Activated CD4-positive, alpha-beta T cell treated with anti-CD3 and anti-CD28 coated beads for 36 hours (primary cell): ENCODE measurements around the gene ALG12. TPM values are rescaled to one million over a fixed set of nuclear protein-coding genes. Genes with fewer than 3 reads are reported as not detected.

Experiments used
- ATAC-seq: fragments of 200-7000 bp; cut with Tn5 transposase; one replicate; pipeline ENCODE4 v1.10.0; 2021; ENCODE audit warnings: mild to moderate bottlenecking, moderate library complexity
- CTCF ChIA-PET: fragments of 350-600 bp; sonication (Branson Sonifier 250); formaldehyde crosslinking; loops from one replicate; lab custom pipeline; 2021; ENCODE audit warnings: antibody characterized with exemption; lab: Charles Lee
- POLR2A ChIA-PET: fragments of 350-600 bp; sonication (Branson Sonifier 250); formaldehyde crosslinking; loops from one replicate; lab custom pipeline; 2021; ENCODE audit warnings: antibody characterized with exemption, inconsistent platforms; lab: Charles Lee
- DNase-seq: peaks from one replicate; pipeline ENCODE4 v3.0.0-alpha.2; 2020
- H3K27ac Mint-ChIP-seq: one replicate; pipeline ENCODE4 v1.8.0; 2021; ENCODE audit warnings: mixed read lengths
- H3K27me3 Mint-ChIP-seq: one replicate; pipeline ENCODE4 v1.8.0; 2021; ENCODE audit warnings: mixed read lengths
- H3K36me3 Mint-ChIP-seq: one replicate; pipeline ENCODE4 v1.8.0; 2021; ENCODE audit warnings: low read depth, mixed read lengths
- H3K4me1 Mint-ChIP-seq: one replicate; pipeline ENCODE4 v1.8.0; 2021; ENCODE audit warnings: mixed read lengths
- H3K4me3 Mint-ChIP-seq: one replicate; pipeline ENCODE4 v1.8.0; 2021; ENCODE audit warnings: mild to moderate bottlenecking, moderate library complexity, mixed read lengths
- H3K9me3 Mint-ChIP-seq: one replicate; pipeline ENCODE4 v1.8.0; 2021; ENCODE audit warnings: low read depth, mixed read lengths
- intact Hi-C, 2 experiments: fragments of 100-400 bp; cut with DNase I in 1 of 2; cut with micrococcal nuclease in 1 of 2; formaldehyde crosslinking; loops; one replicate each; pipeline versions ENCODE4 v1.14.2 to v1.15.1; 2022 to 2024; cut with DNase I, micrococcal nuclease
- total RNA-seq, 2 experiments: library from RNA; stranded (reverse); gene quantifications; one replicate each; pipeline ENCODE4 v1.2.3, GENCODE V29; 2021

Gene ALG12
- total RNA-seq, 2 experiments from 2014 or later, result 13.6 to 13.7 TPM

- Mint-ChIP-seq H3K9me3 (peaks cover 30% of the 10 kb centered on the region), H3K4me3 (peak overlapping the region; percentile 16), H3K27me3 (no peaks in the 10 kb centered on the region), H3K36me3 (peaks cover 64% of the 10 kb centered on the region), H3K4me1 (peaks cover 50% of the 10 kb centered on the region), H3K27ac (peak overlapping the region; percentile 63)
- DNase-seq, result no peak
- peak; percentile 65 for ATAC-seq
- intact Hi-C loops, result loop anchor here (5.0 kb wide), 1 partner anchor 43 kb away; the partner anchor contains the start of gene BRD1 (in 2 of the 2)
- ChIA-PET CTCF (no interaction called here), POLR2A (interaction anchor here (0.7 kb wide), 1 partner anchor 33 kb away, joined by 3 read pairs; no protein-coding TSS in a partner anchor)
Measured at GRCh38 chr22:49869845-49870712, 48.2 kb downstream of the ALG12 start.

- no peaks in the 10 kb centered on the region for H3K27me3 Mint-ChIP-seq
- DNase-seq (no peak), ATAC-seq (no peak)
- H3K36me3 Mint-ChIP-seq, result peaks cover 59% of the 10 kb centered on the region
- peaks cover 49% of the 10 kb centered on the region for H3K4me1 Mint-ChIP-seq
- intact Hi-C loops, result loop anchor here (5.0 kb wide), 1 partner anchor 42 kb away; the partner anchor contains the start of gene BRD1 (in 2 of the 2)
- peaks cover 30% of the 10 kb centered on the region for H3K9me3 Mint-ChIP-seq
- no peak overlapping the region for H3K4me3 Mint-ChIP-seq
- CTCF ChIA-PET, result interaction anchor here (1.9 kb wide), 1 partner anchor 12 kb away, joined by 5 read pairs; no protein-coding TSS in a partner anchor
- H3K27ac Mint-ChIP-seq, result no peak overlapping the region
- POLR2A ChIA-PET, result no interaction called here
Measured at GRCh38 chr22:49869086-49869830, 49.0 kb downstream of the ALG12 start.

DNA sequence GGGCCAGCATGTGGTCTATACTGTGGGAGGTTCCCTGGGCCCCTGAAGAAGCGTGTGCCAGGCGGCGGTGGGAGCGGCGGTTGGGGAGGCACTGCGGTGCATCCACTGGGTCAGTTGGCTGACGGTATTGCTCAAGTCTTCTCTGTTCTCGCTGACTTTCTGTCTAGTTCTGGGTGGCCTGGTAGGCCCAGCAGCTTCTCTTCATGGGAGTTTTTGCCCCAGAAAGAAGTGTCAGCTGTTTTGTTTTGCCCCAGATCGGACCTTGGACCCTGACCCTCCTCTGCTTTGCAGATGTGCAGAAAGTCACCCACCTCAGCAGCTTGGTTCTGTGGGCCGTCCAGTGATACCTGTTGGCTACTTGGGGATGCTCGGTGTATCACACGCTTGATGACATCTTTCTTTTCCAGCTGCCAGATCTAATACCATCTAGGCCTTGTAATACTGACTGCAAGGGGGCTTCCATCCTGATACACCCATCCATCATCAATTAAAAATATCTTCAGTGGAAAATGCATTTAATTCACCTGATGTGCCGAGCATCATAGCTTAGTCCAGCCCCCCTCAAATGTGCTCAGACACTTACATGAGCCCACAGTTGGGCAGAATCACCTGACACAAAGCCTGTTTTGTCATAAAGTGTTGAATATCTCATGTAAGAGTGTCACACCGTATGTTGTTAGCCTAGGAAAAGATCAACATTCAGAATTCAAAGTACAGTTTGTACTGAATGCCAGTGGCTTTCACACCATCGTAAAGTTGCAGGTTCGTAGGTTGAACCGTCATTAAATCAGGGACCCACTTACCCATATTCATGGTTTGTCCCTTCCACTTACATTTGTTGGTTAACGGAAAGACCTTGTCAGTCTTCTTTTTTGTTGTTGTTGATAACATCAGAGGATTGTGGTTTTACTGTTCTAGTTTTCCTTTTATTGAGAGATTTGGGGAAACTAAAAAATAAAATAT, 50.7 kb downstream of the ALG12 start:
- Mint-ChIP-seq H3K4me1 (peaks cover 54% of the 10 kb centered on the region), H3K27ac (peak overlapping the region; percentile 60), H3K27me3 (no peaks in the 10 kb centered on the region), H3K4me3 (no peak overlapping the region), H3K9me3 (peaks cover 30% of the 10 kb centered on the region), H3K36me3 (peaks cover 54% of the 10 kb centered on the region)
- ChIA-PET POLR2A (no interaction called here), CTCF (interaction anchor here (1.4 to 1.9 kb wide), 2 partner anchors 8 to 10 kb away, joined by 4 to 5 read pairs; no protein-coding TSS in a partner anchor)
- intact Hi-C loops, result loop anchor here (5.0 kb wide), 1 partner anchor 40 kb away; the partner anchor contains the start of gene BRD1 (in 2 of the 2)
- DNase-seq (no peak), ATAC-seq (peak; percentile 37)

DNA sequence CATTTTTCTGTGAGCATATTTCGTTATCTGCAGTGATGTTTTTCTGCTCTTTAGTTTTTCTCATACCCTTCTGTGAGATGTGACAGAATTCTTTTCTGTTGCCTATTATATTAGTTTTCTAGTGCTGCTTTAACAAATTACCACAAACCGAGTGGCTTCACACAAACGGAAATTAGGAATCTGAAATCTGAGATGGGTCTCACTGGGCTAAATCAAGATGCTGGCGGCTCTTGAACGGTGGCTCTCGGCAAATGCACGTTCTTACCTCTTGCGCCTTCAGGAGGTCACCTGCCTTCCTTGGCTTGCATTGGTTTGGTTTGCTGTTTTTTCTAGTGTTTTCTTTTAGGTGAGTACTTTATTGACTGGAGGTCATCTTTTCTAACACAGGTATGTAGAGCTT, 51.6 kb downstream of the ALG12 start:
- Mint-ChIP-seq H3K4me3 (no peak overlapping the region), H3K27me3 (no peaks in the 10 kb centered on the region), H3K27ac (no peak overlapping the region), H3K9me3 (peaks cover 30% of the 10 kb centered on the region), H3K4me1 (peaks cover 58% of the 10 kb centered on the region), H3K36me3 (peaks cover 55% of the 10 kb centered on the region)
- ChIA-PET POLR2A (no interaction called here), CTCF (no interaction called here)
- DNase-seq, result no peak
- no peak for ATAC-seq
- intact Hi-C loops, result loop anchor here (5.0 kb wide), 1 partner anchor 39 kb away; the partner anchor contains the start of gene BRD1 (in 2 of the 2)

GRCh38 chr22:49866134-49866533, 52.1 kb downstream of the ALG12 start:
- CTCF ChIA-PET, result no interaction called here
- POLR2A ChIA-PET, result no interaction called here
- no peak for DNase-seq
- no peak overlapping the region for H3K27ac Mint-ChIP-seq
- intact Hi-C loops, result loop anchor here (5.0 kb wide), 1 partner anchor 39 kb away; the partner anchor contains the start of gene BRD1 (in 2 of the 2)
- peaks cover 55% of the 10 kb centered on the region for H3K36me3 Mint-ChIP-seq
- H3K9me3 Mint-ChIP-seq, result peaks cover 30% of the 10 kb centered on the region
- H3K4me3 Mint-ChIP-seq, result no peak overlapping the region
- peaks cover 59% of the 10 kb centered on the region for H3K4me1 Mint-ChIP-seq
- ATAC-seq, result no peak
- H3K27me3 Mint-ChIP-seq, result no peaks in the 10 kb centered on the region

- POLR2A ChIA-PET, result no interaction called here
- Mint-ChIP-seq H3K36me3 (peaks cover 50% of the 10 kb centered on the region), H3K27me3 (no peaks in the 10 kb centered on the region), H3K9me3 (peaks cover 29% of the 10 kb centered on the region), H3K4me1 (peaks cover 56% of the 10 kb centered on the region), H3K4me3 (no peak overlapping the region), H3K27ac (no peak overlapping the region)
- no peak for DNase-seq
- intact Hi-C loops, result loop anchor here (5.0 kb wide), 1 partner anchor 38 kb away; the partner anchor contains the start of gene BRD1 (in 2 of the 2)
- no peak for ATAC-seq
- CTCF ChIA-PET, result no interaction called here
Measured at GRCh38 chr22:49865156-49865555, 53.1 kb downstream of the ALG12 start.

- ATAC-seq (no peak), DNase-seq (no peak)
- peaks cover 48% of the 10 kb centered on the region for H3K4me1 Mint-ChIP-seq
- no peak overlapping the region for H3K4me3 Mint-ChIP-seq
- H3K27me3 Mint-ChIP-seq, result no peaks in the 10 kb centered on the region
- H3K36me3 Mint-ChIP-seq, result peaks cover 38% of the 10 kb centered on the region
- intact Hi-C loops, result no loop called here
- H3K27ac Mint-ChIP-seq, result peak overlapping the region; percentile 1
- POLR2A ChIA-PET, result no interaction called here
- peaks cover 17% of the 10 kb centered on the region for H3K9me3 Mint-ChIP-seq
- CTCF ChIA-PET, result no interaction called here
Measured at GRCh38 chr22:49863931-49864330, 54.3 kb downstream of the ALG12 start.

- intact Hi-C loops, result no loop called here
- Mint-ChIP-seq H3K4me3 (no peak overlapping the region), H3K27me3 (no peaks in the 10 kb centered on the region), H3K36me3 (peaks cover 24% of the 10 kb centered on the region), H3K27ac (no peak overlapping the region), H3K4me1 (peaks cover 45% of the 10 kb centered on the region), H3K9me3 (peaks cover 17% of the 10 kb centered on the region)
- no peak for ATAC-seq
- CTCF ChIA-PET, result no interaction called here
- POLR2A ChIA-PET, result interaction anchor here (0.8 kb wide), 1 partner anchor 11 kb away, joined by 5 read pairs; no protein-coding TSS in a partner anchor
- no peak for DNase-seq
Measured at GRCh38 chr22:49862496-49862776, 55.8 kb downstream of the ALG12 start.

DNA sequence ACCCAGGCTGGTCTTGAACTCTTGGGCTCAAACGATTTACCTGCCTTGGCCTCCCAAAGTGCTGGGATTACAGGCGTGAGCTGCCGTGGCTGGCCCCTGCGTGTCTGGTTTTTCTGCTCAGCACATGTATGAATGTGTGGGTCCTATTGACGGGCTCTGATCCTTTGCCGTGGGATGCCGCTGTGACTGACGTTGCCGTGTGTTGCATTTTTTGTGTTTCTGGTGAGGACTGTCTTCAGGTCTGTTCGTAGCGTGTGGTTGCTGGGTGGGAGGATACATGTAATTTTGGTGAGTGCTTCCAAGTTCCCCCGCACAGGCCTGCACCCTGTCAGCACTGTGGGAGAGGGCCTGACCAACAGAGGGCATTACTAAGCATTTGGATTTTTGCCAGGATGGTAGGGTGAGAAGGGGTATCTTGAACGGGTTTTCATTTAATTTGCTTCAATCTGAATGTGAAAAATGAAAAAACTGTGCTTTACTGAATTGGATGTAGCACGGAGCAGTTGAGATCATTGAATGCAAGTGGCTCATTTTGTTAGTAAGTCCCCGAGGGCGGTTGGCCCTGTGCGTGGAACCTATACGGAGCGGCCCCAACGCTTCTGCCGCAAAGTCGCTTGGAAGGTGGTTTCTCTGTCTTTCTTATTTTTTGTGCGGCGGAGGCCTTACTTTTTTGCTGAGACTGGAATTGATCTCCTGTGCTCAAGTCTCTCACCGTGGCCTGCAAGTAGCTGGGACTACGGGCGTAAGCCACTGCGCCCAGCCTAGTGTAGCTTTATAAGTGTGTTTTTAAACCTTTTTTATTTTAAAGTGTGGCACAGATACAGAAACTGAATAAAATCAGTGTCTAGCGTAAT, 56.4 kb downstream of the ALG12 start:
- no peaks in the 10 kb centered on the region for H3K27me3 Mint-ChIP-seq
- ChIA-PET CTCF (no interaction called here), POLR2A (interaction anchor here (0.8 kb wide), 1 partner anchor 11 kb away, joined by 5 read pairs; no protein-coding TSS in a partner anchor)
- ATAC-seq, result no peak
- no peak overlapping the region for H3K27ac Mint-ChIP-seq
- H3K4me1 Mint-ChIP-seq, result peaks cover 42% of the 10 kb centered on the region
- H3K9me3 Mint-ChIP-seq, result peaks cover 12% of the 10 kb centered on the region
- H3K4me3 Mint-ChIP-seq, result no peak overlapping the region
- H3K36me3 Mint-ChIP-seq, result peaks cover 18% of the 10 kb centered on the region
- intact Hi-C loops, result no loop called here
- no peak for DNase-seq

DNA sequence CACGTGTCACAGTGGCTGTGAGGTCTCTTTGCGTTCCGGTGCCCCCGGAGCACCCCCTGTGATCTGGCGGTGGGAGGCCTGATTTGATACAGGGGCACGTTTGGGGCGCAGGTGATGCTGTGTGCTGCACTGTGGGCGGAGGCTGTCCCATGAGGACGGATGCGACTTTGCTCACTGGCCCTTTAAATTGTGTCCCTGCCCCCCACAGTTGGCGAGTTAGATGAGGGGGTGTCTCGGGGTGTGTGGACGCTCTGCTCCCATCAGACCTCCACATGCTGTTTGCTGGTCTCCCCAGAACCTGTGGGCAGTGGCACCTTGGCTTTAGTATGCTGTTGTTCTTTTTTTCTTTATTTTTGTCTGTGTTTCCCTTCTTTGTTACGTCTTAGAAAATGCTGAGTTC, 59.4 kb downstream of the ALG12 start:
- H3K4me3 Mint-ChIP-seq, result no peak overlapping the region
- no peaks in the 10 kb centered on the region for H3K27me3 Mint-ChIP-seq
- peaks cover 5% of the 10 kb centered on the region for H3K36me3 Mint-ChIP-seq
- peaks cover 52% of the 10 kb centered on the region for H3K4me1 Mint-ChIP-seq
- DNase-seq (no peak), ATAC-seq (no peak)
- H3K9me3 Mint-ChIP-seq, result no peaks in the 10 kb centered on the region
- intact Hi-C loops, result no loop called here
- ChIA-PET POLR2A (no interaction called here), CTCF (interaction anchor here (1.6 kb wide), 1 partner anchor 9 kb away, joined by 4 read pairs; no protein-coding TSS in a partner anchor)
- no peak overlapping the region for H3K27ac Mint-ChIP-seq
